BE2C (cell line): ENCODE data around the gene RABGEF1.
"Not testable (repeated sequence)": the region's sequence is repeated elsewhere in the genome, so short reads cannot be mapped to it uniquely, and the experiment has no call there.

Experiments
- DNase-seq: peaks from one replicate; pipeline ENCODE4 v3.0.0-alpha.2; 2020
- H3K27me3 ChIP-seq: fragments of 250-450 bp; sonication (Bioruptor Pico); 2 replicates; pipeline ENCODE4 v1.5.1; 2020; ENCODE audit warnings: mild to moderate bottlenecking
- H3K36me3 ChIP-seq: fragments of 250-450 bp; sonication (Bioruptor Pico); 2 replicates; pipeline ENCODE4 v1.5.1; 2020; ENCODE audit warnings: mild to moderate bottlenecking
- H3K4me1 ChIP-seq: fragments of 250-450 bp; sonication (Bioruptor Pico); 2 replicates; pipeline ENCODE4 v1.5.1; 2020
- H3K4me3 ChIP-seq: 2 replicates; pipeline ENCODE4 v1.5.1; 2011; ENCODE audit warnings: low read depth, low read length
- H3K9me3 ChIP-seq: fragments of 250-450 bp; sonication (Bioruptor Pico); 2 replicates; pipeline ENCODE4 v1.5.1; 2020
- CTCF ChIP-seq: IDR thresholded peaks from 2 replicates; pipeline ENCODE4 v1.5.1; 2012; ENCODE audit warnings: mild to moderate bottlenecking, low read depth, low read length

Gene RABGEF1

GRCh38 chr7:66747385-66747784, 6.9 kb downstream of the RABGEF1 start:
- no peak overlapping the region for H3K4me3 ChIP-seq
- no peak for DNase-seq
- no peak for TF ChIP-seq CTCF

GRCh38 chr7:66747881-66748511, 7.5 kb downstream of the RABGEF1 start:
- Histone ChIP-seq H3K36me3 (no peaks in the 10 kb centered on the region), H3K4me1 (no peaks in the 10 kb centered on the region), H3K27me3 (no peaks in the 10 kb centered on the region), H3K9me3 (no peaks in the 10 kb centered on the region), H3K4me3 (no peak overlapping the region)
- no peak for DNase-seq
- TF ChIP-seq CTCF: no peak

More at GRCh38 chr7:66747385-66747784, 6.9 kb downstream of the RABGEF1 start:
- no peaks in the 10 kb centered on the region for H3K27me3 ChIP-seq
- no peaks in the 10 kb centered on the region for H3K9me3 ChIP-seq
- no peaks in the 10 kb centered on the region for H3K36me3 ChIP-seq
- no peaks in the 10 kb centered on the region for H3K4me1 ChIP-seq

GRCh38 chr7:66748791-66749190, 8.3 kb downstream of the RABGEF1 start:
- Histone ChIP-seq H3K9me3 (no peaks in the 10 kb centered on the region), H3K4me3 (no peak overlapping the region), H3K36me3 (no peaks in the 10 kb centered on the region), H3K4me1 (no peaks in the 10 kb centered on the region), H3K27me3 (no peaks in the 10 kb centered on the region)
- no peak for DNase-seq
- no peak for TF ChIP-seq CTCF

- no peak for TF ChIP-seq CTCF
- Histone ChIP-seq H3K36me3 (no peaks in the 10 kb centered on the region), H3K27me3 (no peaks in the 10 kb centered on the region), H3K4me1 (no peaks in the 10 kb centered on the region), H3K4me3 (no peak overlapping the region), H3K9me3 (no peaks in the 10 kb centered on the region)
- no peak for DNase-seq
Measured at GRCh38 chr7:66751945-66752344, 11.4 kb downstream of the RABGEF1 start.

- Histone ChIP-seq H3K4me1 (no peaks in the 10 kb centered on the region), H3K36me3 (no peaks in the 10 kb centered on the region), H3K27me3 (no peaks in the 10 kb centered on the region), H3K4me3 (no peak overlapping the region), H3K9me3 (no peaks in the 10 kb centered on the region)
- no peak for DNase-seq
- no peak for TF ChIP-seq CTCF
Measured at GRCh38 chr7:66754541-66754940, 14.0 kb downstream of the RABGEF1 start.

GRCh38 chr7:66755059-66755458, 14.5 kb downstream of the RABGEF1 start:
- not testable (repeated sequence) for H3K27me3 ChIP-seq, DNase-seq, H3K4me3 ChIP-seq, H3K36me3 ChIP-seq, H3K9me3 ChIP-seq, H3K4me1 ChIP-seq

- not testable (repeated sequence) for H3K36me3 ChIP-seq, H3K9me3 ChIP-seq, H3K4me3 ChIP-seq, DNase-seq, H3K4me1 ChIP-seq, H3K27me3 ChIP-seq
Measured at GRCh38 chr7:66756227-66756626, 15.7 kb downstream of the RABGEF1 start.
